ENCODE measurements around the gene RAD51B. TPM values are rescaled to one million over a fixed set of nuclear protein-coding genes. Genes with fewer than 3 reads are reported as not detected.

Gene RAD51B
- total RNA-seq, 1 donor = 22.4 TPM

DNA sequence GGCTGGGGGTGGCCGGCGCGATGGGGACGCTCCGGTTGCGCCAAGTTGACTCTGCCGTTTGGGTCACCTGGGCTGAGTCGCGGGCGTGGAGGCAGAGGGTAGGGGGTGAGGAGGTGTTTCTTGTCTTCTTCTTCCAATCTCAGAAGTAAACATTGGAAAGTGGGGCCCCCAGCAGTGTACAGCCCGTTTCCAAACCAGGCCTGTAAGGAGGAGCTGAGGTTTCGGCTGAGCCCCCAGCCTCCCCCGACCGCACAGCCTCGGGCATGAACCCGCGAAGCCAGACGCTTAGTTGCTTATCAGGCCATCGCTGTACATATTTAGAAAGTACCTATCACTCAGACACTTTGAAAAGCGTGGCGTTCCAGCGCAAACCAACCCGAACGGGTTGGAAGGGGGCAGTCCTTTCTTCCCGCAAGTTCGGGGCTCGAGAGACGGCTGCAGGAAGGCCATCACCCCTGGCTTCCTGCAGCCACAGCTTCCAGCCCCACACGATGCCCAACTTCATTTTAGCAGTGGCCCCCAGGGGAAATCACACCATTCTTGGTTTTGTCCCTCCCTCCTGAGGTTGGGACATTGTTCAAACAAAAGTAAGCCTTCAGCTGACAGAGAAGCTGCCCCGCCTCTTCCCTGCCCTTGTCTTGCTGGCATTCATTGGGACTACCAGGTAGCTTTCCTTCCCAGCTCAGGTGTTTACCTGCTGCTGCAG is 809.2 kb downstream of the RAD51B start:
- peak; percentile 21 to 37 (median 31) for DNase-seq (ENCODE audit: low read depth in 2 of 3, low spot score in 2 of 3)

DNA sequence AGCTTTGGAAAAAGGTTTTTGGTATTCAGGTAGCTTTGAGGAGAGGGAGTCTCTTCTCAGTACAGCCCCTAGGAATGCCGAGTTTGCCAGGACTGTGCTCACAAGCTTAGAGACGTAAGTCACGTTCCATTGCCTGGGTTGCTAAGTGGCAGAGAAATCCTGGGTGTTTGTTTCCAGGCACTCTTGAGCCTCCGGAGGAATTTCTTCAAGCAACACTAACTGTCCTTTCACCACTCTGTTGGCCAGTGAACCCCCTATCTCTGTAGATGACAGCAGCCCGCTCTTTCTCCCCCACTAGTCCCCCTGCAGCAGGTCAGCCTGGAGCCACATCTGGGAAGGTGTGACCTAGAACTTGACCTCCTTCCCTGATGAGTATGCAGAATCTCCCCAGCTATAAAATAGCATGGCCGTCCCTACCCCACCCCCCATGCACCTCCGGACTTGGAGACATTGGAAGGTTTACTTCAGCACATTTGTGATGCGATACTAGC is 810.5 kb downstream of the RAD51B start:
- DNase-seq (ENCODE audit: low read depth in 2 of 3, low spot score in 2 of 3) = no peak

DNA sequence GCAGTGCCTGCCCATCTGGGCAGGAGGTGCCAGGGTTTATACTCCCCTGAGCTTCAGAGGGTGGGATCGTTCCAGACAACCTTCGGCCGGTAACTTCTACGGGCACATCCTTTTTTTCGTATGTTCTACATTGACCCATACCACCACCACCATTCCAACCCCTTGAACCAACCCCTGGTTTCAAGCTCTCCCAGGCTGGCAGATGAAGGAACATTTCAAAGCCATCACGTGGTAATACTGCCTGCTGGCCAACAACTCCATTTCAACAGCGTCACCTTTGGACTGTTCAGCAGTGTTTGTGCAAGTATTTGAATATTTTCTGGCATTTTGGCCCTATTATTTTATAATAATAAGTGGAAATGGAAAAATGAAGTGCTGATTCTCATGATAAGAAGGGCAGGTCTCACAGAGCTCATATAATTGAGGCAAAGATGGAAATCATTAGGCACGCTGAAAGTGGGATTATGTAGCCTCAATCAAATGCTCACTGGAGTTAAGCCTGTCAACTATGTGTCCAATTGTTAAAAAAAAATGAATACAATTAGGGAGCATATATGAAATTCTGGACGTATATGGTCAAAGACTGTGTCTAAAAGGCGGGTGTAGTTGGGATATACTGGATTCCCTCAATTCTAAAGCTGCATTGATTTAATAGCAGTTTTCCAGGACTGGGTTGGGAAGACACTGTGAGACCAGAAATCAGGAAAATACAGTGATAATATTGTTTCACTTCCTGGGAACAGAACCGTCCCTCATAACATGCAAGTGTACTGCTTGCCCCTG is 811.2 kb downstream of the RAD51B start:
- DNase-seq (ENCODE audit: low read depth in 2 of 3, low spot score in 2 of 3) = no peak

DNA sequence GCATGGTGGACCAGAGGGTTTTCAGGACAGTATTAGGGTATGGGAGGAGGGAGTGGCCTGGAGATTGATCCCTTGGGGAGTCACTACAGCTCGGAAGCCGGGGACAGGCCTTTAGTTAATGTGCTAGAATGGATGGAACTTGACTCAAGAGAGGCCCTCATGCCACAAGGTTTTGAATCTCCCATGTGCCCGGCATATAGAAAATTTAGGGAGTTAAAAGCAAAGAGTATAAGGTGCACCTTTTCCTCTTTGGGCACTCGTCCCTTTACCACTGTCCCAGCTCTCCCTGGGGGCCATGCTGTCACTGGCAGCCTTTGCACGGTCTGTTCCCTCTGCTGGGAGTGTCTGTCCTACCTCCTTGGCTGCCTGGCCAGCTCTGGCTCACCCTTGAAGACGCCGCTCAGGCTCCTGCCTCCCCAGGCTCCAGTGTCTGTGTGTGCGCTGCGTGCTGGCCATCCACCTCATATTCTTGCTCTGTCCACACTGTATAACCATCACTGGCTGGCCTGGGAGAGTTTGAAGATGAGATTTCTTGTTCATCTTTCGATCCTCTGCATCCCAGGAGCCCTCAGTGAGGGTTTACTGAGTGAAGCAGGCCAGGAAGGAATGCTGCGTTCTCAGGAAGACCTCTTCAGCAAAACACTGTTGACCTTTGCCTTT is 811.9 kb downstream of the RAD51B start:
- no peak for DNase-seq (ENCODE audit: low read depth in 2 of 3, low spot score in 2 of 3)

DNA sequence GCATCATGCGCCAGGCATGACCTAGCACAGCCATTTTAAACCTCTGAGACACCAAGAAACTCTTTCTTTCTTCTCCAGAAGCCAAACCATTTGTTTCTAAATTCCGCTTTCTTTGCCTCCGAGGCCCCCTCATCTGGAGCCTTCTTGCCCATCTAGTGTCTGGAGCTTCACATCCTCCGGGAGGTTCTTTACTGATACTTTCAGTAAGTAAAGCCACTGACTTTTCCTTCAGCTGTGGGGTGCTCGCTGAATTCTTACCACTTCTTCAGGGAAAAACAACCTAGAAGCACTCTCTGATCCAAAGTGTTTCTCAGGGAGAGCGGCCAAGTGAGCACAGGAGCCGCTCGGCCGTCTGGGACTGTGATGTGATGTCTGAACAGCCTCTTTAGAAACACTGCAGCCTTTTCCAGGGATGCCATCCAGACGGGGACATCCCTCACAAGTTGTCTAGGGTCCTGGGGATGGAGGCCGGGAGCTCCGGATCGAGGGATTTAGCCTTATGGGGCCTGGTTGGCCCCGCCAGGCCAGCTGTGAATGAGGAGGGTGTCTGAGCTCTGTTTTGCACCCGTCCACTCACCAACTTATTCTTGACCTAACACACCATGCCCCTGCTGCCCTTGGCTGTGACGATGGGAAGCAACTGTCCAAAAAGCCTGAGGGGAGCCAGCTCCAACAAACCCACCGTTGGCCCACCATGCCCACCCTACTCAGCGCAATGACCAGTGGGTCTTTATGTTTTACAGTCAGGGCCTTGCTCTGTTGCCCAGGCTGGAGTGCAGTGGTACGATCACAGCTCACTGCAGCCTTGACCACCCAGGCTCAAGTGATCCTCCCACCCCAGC is 812.7 kb downstream of the RAD51B start:
- DNase-seq (ENCODE audit: low read depth in 2 of 3, low spot score in 2 of 3) = no peak

DNA sequence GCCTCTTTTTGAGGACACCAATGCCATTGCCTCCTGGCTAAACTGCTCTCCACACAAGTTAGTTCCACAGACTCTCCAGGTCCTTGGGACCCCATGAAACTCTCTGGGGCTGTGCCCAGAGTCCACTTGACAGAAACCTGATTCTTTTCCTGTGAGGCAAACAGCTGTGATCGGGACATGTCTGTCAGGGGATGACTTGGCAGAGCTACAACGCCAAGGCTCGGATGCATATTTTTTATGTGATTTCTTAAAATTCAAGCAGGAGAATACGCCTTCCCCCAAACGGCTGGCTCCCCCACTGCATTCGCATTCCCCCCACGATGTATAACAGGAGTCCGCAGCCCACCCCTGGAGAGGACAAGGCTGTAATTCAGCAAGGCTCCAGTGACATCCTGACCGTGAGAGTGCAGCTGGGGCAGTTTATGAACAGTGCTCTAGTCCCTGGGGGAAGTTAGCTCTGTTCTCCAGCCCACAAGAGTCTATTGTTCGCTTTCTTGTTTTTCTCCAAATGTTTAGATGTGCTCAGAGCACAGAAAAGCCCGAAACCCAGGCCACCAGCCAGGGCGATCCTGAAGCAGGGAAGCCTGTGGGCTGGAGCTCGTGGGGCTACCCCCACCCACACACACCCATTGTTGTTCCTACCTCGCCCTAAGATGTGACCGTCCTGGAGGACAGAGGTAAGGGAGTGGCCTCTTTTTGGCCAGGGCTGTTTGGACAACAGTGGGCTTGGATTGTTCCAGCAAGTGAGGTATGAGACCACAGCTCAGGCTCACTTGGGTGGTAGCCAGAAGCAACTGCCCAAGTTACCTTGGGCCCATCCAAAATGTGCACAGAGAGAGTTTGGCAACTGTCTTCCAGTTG is 813.8 kb downstream of the RAD51B start:
- peak in 2 of 3 donors; percentile 21 to 47 for DNase-seq (ENCODE audit: low read depth in 2 of 3, low spot score in 2 of 3)

DNA sequence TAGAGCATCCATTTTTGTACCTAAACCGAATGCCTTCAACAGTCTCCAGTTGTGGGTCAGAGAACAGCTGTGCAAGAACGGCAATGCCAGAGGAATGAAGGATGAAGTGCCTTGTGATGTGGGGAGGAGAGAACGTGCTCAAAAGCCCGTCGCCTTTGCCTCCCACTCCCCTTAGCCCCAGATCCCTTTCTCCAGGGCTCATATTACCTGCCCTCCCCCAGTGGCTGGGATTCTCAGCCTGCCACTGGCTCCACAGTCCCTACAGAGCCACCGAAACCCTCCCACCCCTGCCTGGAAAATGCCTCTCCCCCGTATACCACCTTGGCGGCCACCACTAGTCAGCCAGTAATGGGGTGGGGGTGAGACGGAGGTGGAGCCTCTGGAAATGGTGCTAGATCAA is 814.8 kb downstream of the RAD51B start:
- DNase-seq (ENCODE audit: low read depth in 2 of 3, low spot score in 2 of 3) = no peak

DNA sequence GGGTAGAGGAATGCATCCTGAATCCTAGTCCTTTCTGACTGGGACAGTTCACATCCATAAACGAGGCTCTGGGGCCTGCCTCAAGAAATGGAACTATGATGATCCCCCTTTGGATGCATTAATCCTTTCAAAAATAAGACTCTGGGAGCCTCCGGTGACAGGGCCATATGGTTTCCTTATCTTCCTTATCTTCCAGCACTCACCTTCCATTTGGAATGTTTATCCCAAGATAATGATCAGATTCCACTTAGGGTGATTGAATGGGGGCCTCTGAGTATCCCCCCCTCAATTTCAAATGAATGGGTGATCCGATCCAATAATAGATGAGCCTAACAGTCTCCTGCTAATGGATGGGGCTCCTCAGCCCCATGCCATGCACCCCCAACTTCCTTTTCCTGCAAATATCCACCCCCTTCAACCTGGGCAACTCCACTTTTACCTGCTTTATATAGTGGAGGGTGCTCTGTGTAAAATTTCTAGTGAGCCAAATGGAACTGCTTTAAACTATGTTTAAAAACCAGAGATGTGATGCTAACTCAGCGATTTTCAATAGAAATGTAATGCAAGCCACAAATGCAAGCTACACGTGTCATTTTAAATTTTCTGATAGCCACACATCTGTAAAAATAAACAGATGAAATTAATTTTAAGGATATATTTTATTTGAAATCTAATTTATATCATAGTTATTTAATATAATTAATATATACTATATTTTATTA is 815.5 kb downstream of the RAD51B start:
- no peak for DNase-seq (ENCODE audit: low read depth in 2 of 3, low spot score in 2 of 3)

DNA sequence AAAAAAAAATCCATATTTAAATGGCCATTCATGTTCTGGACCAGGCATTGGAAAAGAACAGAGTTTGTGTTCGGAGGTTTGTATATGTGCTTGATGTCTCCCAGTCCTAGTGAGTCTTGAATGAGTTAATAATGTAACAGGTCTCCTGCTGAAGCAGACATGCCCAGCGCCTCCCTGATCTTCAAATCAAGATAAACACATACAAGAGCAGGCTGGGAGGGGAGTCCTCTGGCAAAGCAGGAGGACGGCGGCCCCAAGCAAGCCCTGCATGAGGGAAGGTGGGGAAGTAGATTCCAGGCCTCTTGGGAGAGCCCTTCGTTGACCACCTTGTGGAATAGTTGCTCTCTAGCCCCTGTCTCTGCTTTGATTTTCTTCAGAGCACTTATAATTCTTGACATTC is 817.0 kb downstream of the RAD51B start:
- no peak for DNase-seq (ENCODE audit: low read depth in 2 of 3, low spot score in 2 of 3)

DNA sequence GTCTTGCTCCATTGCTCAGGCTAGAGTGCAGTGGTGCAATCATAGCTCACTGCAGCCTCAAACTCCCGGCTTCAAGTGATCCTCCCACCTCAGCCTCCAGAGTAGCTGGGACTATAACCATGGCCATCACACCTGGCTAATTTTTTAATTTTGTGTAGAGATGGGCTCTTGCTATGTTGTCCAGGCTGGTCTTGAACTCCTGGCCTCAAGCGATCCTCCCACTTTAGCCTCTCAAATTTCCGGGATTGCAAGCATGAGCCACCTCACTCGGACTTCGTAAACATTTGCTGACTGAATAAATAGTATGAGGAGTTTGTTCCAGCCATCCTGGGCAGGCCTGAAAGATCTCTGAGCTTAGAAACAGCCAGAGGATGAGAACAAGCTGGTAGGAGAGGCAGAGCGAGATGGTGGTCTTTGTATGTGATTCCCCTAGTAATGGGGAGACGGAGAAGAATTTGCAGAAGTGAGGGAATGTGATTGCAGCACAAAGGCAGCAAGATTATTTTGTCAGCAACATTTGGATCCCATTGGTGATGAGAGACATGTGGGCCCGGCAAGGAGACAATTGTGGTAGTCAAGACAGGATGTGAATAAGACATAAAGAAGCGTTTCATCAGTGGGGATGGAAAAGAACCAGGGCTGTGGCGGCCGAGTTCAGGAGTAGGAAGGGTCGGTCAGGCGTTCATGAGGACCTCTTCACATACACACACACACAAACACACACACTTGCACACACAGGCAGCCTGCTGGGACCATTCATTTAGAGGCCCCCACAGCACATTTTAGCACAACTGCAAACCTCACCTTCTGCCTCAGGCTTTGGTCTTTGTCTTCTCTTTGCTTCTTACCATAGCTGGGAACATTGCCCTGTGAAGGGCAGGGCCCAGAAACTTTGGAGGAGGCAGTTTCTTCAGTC is 817.8 kb downstream of the RAD51B start:
- no peak for DNase-seq (ENCODE audit: low read depth in 2 of 3, low spot score in 2 of 3)

DNA sequence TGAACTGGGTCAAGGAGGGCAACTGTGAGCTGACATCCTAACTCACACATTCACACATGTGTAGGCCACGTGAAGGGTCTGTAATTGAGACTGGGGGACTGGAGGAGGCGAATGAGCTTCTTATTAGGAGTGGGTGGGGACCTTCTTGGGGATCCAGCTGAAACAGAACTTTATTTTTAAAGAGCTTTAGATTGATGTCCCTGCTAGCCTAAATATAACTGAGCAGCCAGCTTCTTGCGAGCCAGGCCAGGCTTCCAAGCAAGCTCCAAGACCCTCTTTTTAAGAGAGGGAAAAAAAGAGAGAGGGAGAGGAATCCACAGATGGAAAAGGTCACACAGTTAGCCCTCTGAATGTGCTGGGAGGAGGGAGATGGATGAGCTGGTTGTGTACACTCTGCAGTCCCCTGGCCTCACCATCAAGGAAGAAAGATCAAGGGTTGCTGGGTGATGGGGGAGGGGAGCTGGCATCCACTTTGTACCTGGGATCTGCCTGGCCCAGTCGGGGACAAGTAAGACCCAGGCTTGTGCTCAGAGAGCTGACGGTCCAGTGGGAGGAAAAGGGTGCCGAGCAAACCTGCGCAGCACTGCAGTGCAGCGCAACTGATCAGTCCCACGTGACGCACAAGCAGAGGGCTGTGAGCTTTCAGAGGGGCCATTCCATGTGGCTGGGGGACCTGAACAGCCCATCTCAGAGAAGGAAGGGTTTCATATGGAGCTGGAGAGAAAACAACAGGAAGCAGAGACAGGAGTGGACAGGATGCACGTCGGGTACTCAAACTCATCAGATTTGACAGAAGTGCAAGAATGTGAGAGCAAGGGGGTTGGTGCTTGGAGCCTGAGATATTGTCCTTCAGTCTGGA is 818.8 kb downstream of the RAD51B start:
- no peak for DNase-seq (ENCODE audit: low read depth in 2 of 3, low spot score in 2 of 3)

DNA sequence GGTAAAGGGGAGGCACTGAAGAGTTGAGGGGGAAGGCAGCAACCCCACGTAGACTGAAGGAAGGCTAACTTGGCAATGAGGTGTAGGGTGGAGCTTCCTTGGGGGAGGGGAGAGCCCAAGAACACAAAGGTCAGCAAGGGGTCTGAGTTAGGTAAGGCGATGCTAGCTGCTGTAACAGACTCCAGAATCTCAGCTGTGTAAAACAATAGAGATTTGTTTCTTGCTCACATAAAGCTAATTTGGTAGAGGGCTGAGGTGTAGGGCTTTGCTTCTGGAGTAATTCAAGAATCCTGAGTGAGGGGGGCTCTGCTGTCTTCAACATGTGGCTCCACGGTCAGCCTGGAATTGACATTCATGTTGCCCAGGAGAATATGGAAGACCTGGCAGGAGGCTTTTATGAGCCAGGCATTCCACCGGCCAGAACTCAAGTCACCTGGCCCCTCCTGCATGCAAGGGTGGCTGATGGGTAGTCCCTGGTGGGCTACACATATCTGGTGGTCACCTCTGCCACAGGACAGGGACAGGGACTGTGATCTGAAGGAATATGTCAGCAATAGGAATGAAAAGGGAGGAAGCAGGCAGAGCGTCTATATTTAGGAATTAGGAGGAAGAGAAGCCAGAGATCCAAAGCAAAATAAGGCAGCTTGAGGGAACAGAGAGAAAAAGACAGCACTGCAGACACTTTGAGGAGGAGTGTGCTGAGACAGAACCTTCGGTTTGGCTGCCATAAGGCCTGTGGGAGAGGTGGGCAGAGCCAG is 819.6 kb downstream of the RAD51B start:
- no peak for DNase-seq (ENCODE audit: low read depth in 2 of 3, low spot score in 2 of 3)

DNA sequence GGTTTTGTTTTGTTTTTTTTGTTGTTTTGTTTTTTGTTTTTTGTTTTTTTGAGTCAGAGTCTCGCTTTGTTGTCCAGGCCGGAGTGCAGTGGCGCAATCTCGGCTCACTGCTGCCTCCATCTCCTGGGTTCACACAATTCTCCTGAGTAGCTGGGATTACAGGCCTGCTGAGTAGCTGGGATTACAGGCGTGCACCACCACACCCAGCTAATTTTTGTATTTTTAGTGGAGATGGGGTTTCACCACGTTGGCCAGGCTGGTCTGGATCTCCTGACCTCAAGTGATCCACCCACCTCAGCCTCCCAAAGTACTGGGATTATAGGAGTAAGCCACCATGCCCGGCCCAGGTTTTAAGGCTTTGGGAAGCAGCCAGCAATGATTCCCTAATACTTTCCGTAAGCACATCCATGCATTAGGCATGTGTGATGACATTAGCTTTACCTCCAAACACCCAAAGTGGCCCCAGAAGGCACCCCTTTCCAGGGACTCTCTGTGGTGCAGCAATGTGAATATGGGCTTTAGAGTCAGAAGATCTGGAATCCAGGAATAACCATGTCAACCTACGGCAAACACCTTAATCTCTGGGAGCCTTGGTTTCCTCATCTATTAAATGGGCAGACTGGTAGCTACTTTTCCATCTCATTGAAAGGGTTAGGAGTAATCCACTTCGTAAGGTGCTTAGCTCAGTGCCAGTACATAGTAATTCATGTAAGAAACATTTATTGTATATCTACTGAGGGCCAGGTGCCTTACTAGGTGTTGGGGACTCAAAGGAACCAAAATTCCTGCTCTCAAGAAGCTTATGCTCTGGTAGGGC is 820.4 kb downstream of the RAD51B start:
- no peak for DNase-seq (ENCODE audit: low read depth in 2 of 3, low spot score in 2 of 3)

DNA sequence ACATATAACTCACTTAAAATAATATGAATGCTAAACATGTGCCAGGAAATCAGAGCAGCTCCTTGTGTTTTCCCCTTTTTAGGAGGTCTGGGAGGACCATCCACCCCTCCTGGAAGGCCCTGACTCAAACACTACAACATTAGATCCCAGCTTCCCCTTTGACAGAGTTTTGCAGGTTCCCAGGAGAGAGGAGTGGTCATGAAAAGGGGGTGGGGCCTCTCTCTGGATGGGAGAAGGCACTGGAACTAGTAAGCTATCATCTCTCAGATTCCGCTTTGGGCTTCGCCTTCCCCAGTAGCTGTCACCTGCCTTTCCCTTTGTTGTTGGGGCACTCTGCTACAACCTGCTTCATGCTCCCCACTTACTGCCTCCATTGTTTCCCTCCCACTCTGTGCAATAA is 824.1 kb downstream of the RAD51B start:
- DNase-seq (ENCODE audit: low read depth in 2 of 3, low spot score in 2 of 3) = no peak

DNA sequence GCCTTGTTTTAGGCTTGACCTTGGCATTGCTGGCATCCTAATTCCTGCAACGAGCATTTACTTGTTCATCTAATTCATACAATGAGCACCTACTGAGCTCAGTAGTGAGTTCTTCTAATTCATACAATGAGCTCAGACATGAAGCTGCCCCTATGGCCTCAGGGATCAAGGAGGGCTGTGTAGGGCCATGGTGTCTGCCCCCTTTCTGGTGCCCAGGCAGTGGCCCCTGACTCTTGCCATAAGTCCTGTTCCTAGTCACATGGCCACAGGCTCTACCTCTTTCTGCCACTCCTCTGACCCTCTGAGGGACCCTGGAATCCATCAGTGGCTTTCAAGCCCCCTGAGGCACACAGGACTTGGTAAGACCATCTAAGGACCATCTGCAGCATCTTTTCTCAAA is 824.5 kb downstream of the RAD51B start:
- no peak for DNase-seq (ENCODE audit: low read depth in 2 of 3, low spot score in 2 of 3)

DNA sequence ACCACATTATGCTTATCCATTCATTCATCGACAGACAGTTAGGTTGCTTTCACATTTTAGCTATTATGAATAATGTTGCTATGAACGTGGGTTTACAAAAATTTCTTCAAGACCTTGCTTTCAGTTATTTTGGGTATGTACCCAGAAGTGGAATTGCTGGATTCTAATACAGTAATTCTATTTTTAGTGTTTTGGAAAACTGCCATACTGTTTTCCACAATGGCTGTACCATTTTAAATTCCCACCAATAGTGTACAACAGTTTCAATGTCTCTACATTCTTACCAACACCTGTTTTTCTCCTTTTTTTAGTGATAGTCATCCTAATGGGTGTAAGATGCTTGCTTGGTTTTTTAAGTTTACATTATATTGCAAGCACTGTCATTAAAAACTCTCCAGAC is 825.8 kb downstream of the RAD51B start:
- DNase-seq (ENCODE audit: low read depth in 2 of 3, low spot score in 2 of 3) = no peak

Data from hematopoietic multipotent progenitor cell (in vitro differentiated cells).